GM23338 (cell line): ENCODE results near the gene B3GAT3. TPM values are rescaled to one million over a fixed set of nuclear protein-coding genes. Genes with fewer than 3 reads are reported as not detected.
"Not testable (repeated sequence)": the region's sequence is repeated elsewhere in the genome, so short reads cannot be mapped to it uniquely, and the experiment has no call there.

Experiments
- ATAC-seq: fragments of 200-7000 bp; cut with Tn5 transposase; 3 replicates; pipeline ENCODE4 v1.9.1; 2020
- DNase-seq: peaks from one replicate; pipeline ENCODE4 v3.0.0-alpha.2; 2015; ENCODE audit warnings: low spot score
- H2AFZ ChIP-seq: fragments of 200-600 bp; sonication (generic); 2 replicates; pipeline ENCODE4 v1.8.0; 2016; ENCODE audit warnings: antibody characterized with exemption, mild to moderate bottlenecking, moderate library complexity
- H3F3A ChIP-seq: fragments of 200-600 bp; sonication (generic); replicated peaks from 2 replicates; pipeline ENCODE4 v1.8.0; 2017; ENCODE audit warnings: antibody characterized with exemption, mixed run types, low read depth
- H3K27ac ChIP-seq: fragments of 200-600 bp; sonication (generic); 2 replicates; pipeline ENCODE4 v1.6.1; 2016; ENCODE audit warnings: low read depth
- H3K27me3 ChIP-seq: fragments of 200-600 bp; sonication (generic); 2 replicates; pipeline ENCODE4 v1.8.0; 2016; ENCODE audit warnings: mild to moderate bottlenecking, mixed run types, moderate library complexity; ENCODE audit not compliant: insufficient read depth
- H3K36me3 ChIP-seq: fragments of 200-600 bp; sonication (generic); 2 replicates; pipeline ENCODE4 v1.8.0; 2016; ENCODE audit warnings: mild to moderate bottlenecking; ENCODE audit not compliant: insufficient read depth
- H3K4me1 ChIP-seq: fragments of 200-600 bp; sonication (generic); 2 replicates; pipeline ENCODE4 v1.8.0; 2016; ENCODE audit warnings: mild to moderate bottlenecking, moderate library complexity; ENCODE audit not compliant: insufficient read depth
- H3K4me2 ChIP-seq: fragments of 200-600 bp; sonication (generic); 2 replicates; pipeline ENCODE4 v1.7.1; 2017; ENCODE audit warnings: mixed run types
- H3K4me3 ChIP-seq: fragments of 200-600 bp; sonication (generic); 2 replicates; pipeline ENCODE4 v1.6.1; 2016; ENCODE audit warnings: mixed run types
- H3K79me2 ChIP-seq: fragments of 200-600 bp; sonication (generic); replicated peaks from 2 replicates; pipeline ENCODE4 v1.8.0; 2017; ENCODE audit warnings: mild to moderate bottlenecking; ENCODE audit not compliant: insufficient read depth
- H3K9me2 ChIP-seq: fragments of 200-600 bp; sonication (generic); 2 replicates; pipeline ENCODE4 v1.8.0; 2017; ENCODE audit not compliant: insufficient read depth
- H4K20me1 ChIP-seq: fragments of 200-600 bp; sonication (generic); replicated peaks from 2 replicates; pipeline ENCODE4 v1.8.0; 2017; ENCODE audit warnings: mild to moderate bottlenecking; ENCODE audit not compliant: insufficient read depth
- H3K27ac Mint-ChIP-seq: 2 replicates; pipeline ENCODE4 v1.8.0; 2020; ENCODE audit warnings: inconsistent platforms, mild to moderate bottlenecking, moderate library complexity, mixed read lengths
- H3K27me3 Mint-ChIP-seq: 3 replicates; pipeline ENCODE4 v1.8.0; 2022; ENCODE audit warnings: low read depth, mild to moderate bottlenecking, moderate library complexity, mixed read lengths, inconsistent platforms; ENCODE audit not compliant: insufficient read depth, poor library complexity
- H3K36me3 Mint-ChIP-seq: 3 replicates; pipeline ENCODE4 v1.8.0; 2021; ENCODE audit warnings: low read depth, mild to moderate bottlenecking, inconsistent platforms, moderate library complexity, mixed read lengths
- H3K4me1 Mint-ChIP-seq: 3 replicates; pipeline ENCODE4 v1.8.0; 2020; ENCODE audit warnings: mild to moderate bottlenecking, inconsistent platforms, mixed read lengths
- H3K4me3 Mint-ChIP-seq: 3 replicates; pipeline ENCODE4 v1.8.0; 2021; ENCODE audit warnings: moderate library complexity, mild to moderate bottlenecking, inconsistent platforms, mixed read lengths
- H3K9me3 Mint-ChIP-seq: 3 replicates; pipeline ENCODE4 v1.8.0; 2020; ENCODE audit warnings: moderate library complexity, mild to moderate bottlenecking, inconsistent platforms, mixed read lengths
- JUNB ChIP-seq: IDR thresholded peaks from one replicate; pipeline ENCODE4 v1.6.1; 2016; ENCODE audit warnings: antibody characterized with exemption; ENCODE audit not compliant: unreplicated experiment
- NANOG ChIP-seq: IDR thresholded peaks from 2 replicates; pipeline ENCODE4 v1.6.1; 2016; ENCODE audit warnings: antibody characterized with exemption, borderline replicate concordance
- POLR2AphosphoS5 ChIP-seq: IDR thresholded peaks from 2 replicates; pipeline ENCODE4 v1.6.1; 2016; ENCODE audit warnings: antibody characterized with exemption, low read depth
- STAT1 ChIP-seq: IDR thresholded peaks from one replicate; pipeline ENCODE4 v1.6.1; 2016; ENCODE audit warnings: antibody characterized with exemption; ENCODE audit not compliant: unreplicated experiment
- ZNF331 ChIP-seq: fragments of 250-450 bp; sonication (Bioruptor Pico); IDR thresholded peaks from 2 replicates; pipeline ENCODE4 v1.5.0; 2020; ENCODE audit warnings: low read depth, mild to moderate bottlenecking, moderate library complexity
- polyA plus RNA-seq: library from polyadenylated mRNA; unstranded; fragments of >200 nt; fragmentation: Nextera tagmentation; extraction: Ambion mirVana; gene quantifications from 2 replicates; pipeline ENCODE4 v1.2.1, GENCODE V29; 2016
- total RNA-seq: library from RNA; depleted of rRNA; stranded (reverse); fragments of >200 nt; shearing (Covaris generic); gene quantifications from 2 replicates; pipeline ENCODE4 v1.2.3, GENCODE V29; 2014
- TF ChIP-seq, protein P1 (sequence below), 2 experiments: fragments of 200-600 bp in 1 of 2; sonication (generic) in 1 of 2; conservative IDR thresholded peaks; 2 replicates each; pipeline versions ENCODE4 v1.5.1 to v1.6.1; 2016 to 2017; ENCODE audit warnings: antibody characterized with exemption in 2 of 2, low read depth in 2 of 2, mild to moderate bottlenecking in 2 of 2, moderate library complexity in 1 of 2
- TF ChIP-seq, protein P2 (sequence below): fragments of 250-450 bp; sonication (Bioruptor Pico); IDR thresholded peaks from 2 replicates; pipeline ENCODE4 v1.5.0; 2020; ENCODE audit warnings: mild to moderate bottlenecking, moderate library complexity
- TF ChIP-seq, protein P3 (sequence below): IDR thresholded peaks from 2 replicates; pipeline ENCODE4 v1.6.1; 2016; ENCODE audit warnings: antibody characterized with exemption

The B3GAT3 gene
- total and polyA plus RNA-seq, 2 experiments from 2014 or later: 16.4 to 18.4 TPM

GRCh38 chr11:62650283-62650682 is 28.5 kb upstream of the B3GAT3 start:
- DNase-seq, H3K4me2 ChIP-seq, H3K4me3 ChIP-seq, H3K9me3 Mint-ChIP-seq, H3K27me3 ChIP-seq, H3K4me3 Mint-ChIP-seq, H3K27ac Mint-ChIP-seq, H2AFZ ChIP-seq, ATAC-seq, H3K27ac ChIP-seq, H4K20me1 ChIP-seq, H3K36me3 ChIP-seq, H3K9me2 ChIP-seq, H3K4me1 ChIP-seq: not testable (repeated sequence)
- H3F3A ChIP-seq: peaks cover 10% of the 10 kb centered on the region; the same call in 1 of the 2 replicates
- TF ChIP-seq, protein P1, sequence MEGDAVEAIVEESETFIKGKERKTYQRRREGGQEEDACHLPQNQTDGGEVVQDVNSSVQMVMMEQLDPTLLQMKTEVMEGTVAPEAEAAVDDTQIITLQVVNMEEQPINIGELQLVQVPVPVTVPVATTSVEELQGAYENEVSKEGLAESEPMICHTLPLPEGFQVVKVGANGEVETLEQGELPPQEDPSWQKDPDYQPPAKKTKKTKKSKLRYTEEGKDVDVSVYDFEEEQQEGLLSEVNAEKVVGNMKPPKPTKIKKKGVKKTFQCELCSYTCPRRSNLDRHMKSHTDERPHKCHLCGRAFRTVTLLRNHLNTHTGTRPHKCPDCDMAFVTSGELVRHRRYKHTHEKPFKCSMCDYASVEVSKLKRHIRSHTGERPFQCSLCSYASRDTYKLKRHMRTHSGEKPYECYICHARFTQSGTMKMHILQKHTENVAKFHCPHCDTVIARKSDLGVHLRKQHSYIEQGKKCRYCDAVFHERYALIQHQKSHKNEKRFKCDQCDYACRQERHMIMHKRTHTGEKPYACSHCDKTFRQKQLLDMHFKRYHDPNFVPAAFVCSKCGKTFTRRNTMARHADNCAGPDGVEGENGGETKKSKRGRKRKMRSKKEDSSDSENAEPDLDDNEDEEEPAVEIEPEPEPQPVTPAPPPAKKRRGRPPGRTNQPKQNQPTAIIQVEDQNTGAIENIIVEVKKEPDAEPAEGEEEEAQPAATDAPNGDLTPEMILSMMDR (conservative IDR thresholded peaks at IDR 0.05; ENCODE audit: low read depth in 2 of 2): peak in 1 of 2 experiments; percentile 12; a peak in 1 of 4 replicates
- Mint-ChIP-seq H3K4me1 (peaks cover 18% of the 10 kb centered on the region), H3K36me3 (peaks cover 21% of the 10 kb centered on the region), H3K27me3 (peaks cover 18% of the 10 kb centered on the region)
- peaks cover 33% of the 10 kb centered on the region for H3K79me2 ChIP-seq

DNA sequence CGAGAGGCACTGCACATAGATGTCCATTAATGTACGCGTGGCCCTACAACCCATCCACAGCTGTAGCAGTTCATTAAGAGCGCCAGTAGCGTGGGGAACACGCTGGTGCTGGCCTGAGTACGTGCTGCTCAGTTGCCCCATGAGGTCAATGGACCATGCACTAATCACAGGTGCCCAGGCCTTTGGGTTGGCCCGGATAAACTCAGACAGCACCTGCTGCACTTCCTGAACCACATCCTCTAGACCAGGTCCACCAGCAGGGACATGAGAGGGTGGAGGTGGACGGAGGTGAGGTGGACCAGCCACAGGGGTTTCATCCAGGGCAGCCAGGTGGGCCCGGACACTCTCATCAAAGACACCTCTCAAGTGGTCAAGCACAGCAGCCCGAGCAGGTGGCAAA is 27.7 kb upstream of the B3GAT3 start:
- H3K9me2 ChIP-seq: no peaks in the 10 kb centered on the region
- no peak overlapping the region for H3K27ac ChIP-seq
- ATAC-seq (no peak), DNase-seq (no peak)
- peaks cover 6% of the 10 kb centered on the region; the same call in 1 of the 2 replicates for H3K36me3 ChIP-seq
- H3K27ac Mint-ChIP-seq: no peak overlapping the region
- no peaks in the 10 kb centered on the region for H3K27me3 ChIP-seq
- no peak overlapping the region for H3K4me2 ChIP-seq
- H3F3A ChIP-seq: peaks cover 13% of the 10 kb centered on the region; the same call in 1 of the 2 replicates
- peaks cover 40% of the 10 kb centered on the region for H3K79me2 ChIP-seq
- H3K4me3 Mint-ChIP-seq: no peak overlapping the region
- H4K20me1 ChIP-seq: peaks cover 7% of the 10 kb centered on the region
- peaks cover 2% of the 10 kb centered on the region; the same call in 1 of the 3 replicates for H3K9me3 Mint-ChIP-seq
- peaks cover 21% of the 10 kb centered on the region for H3K4me1 Mint-ChIP-seq
- H3K27me3 Mint-ChIP-seq: peaks cover 16% of the 10 kb centered on the region
- H3K4me1 ChIP-seq: peaks cover 9% of the 10 kb centered on the region; the same call in 1 of the 2 replicates
- H3K36me3 Mint-ChIP-seq: peaks cover 25% of the 10 kb centered on the region
- H2AFZ ChIP-seq: no peak overlapping the region
- H3K4me3 ChIP-seq: no peak overlapping the region
- no peak for TF ChIP-seq POLR2AphosphoS5
- TF ChIP-seq ZNF331 (CRISPR knock-in tag): no peak
- TF ChIP-seq, protein P2, sequence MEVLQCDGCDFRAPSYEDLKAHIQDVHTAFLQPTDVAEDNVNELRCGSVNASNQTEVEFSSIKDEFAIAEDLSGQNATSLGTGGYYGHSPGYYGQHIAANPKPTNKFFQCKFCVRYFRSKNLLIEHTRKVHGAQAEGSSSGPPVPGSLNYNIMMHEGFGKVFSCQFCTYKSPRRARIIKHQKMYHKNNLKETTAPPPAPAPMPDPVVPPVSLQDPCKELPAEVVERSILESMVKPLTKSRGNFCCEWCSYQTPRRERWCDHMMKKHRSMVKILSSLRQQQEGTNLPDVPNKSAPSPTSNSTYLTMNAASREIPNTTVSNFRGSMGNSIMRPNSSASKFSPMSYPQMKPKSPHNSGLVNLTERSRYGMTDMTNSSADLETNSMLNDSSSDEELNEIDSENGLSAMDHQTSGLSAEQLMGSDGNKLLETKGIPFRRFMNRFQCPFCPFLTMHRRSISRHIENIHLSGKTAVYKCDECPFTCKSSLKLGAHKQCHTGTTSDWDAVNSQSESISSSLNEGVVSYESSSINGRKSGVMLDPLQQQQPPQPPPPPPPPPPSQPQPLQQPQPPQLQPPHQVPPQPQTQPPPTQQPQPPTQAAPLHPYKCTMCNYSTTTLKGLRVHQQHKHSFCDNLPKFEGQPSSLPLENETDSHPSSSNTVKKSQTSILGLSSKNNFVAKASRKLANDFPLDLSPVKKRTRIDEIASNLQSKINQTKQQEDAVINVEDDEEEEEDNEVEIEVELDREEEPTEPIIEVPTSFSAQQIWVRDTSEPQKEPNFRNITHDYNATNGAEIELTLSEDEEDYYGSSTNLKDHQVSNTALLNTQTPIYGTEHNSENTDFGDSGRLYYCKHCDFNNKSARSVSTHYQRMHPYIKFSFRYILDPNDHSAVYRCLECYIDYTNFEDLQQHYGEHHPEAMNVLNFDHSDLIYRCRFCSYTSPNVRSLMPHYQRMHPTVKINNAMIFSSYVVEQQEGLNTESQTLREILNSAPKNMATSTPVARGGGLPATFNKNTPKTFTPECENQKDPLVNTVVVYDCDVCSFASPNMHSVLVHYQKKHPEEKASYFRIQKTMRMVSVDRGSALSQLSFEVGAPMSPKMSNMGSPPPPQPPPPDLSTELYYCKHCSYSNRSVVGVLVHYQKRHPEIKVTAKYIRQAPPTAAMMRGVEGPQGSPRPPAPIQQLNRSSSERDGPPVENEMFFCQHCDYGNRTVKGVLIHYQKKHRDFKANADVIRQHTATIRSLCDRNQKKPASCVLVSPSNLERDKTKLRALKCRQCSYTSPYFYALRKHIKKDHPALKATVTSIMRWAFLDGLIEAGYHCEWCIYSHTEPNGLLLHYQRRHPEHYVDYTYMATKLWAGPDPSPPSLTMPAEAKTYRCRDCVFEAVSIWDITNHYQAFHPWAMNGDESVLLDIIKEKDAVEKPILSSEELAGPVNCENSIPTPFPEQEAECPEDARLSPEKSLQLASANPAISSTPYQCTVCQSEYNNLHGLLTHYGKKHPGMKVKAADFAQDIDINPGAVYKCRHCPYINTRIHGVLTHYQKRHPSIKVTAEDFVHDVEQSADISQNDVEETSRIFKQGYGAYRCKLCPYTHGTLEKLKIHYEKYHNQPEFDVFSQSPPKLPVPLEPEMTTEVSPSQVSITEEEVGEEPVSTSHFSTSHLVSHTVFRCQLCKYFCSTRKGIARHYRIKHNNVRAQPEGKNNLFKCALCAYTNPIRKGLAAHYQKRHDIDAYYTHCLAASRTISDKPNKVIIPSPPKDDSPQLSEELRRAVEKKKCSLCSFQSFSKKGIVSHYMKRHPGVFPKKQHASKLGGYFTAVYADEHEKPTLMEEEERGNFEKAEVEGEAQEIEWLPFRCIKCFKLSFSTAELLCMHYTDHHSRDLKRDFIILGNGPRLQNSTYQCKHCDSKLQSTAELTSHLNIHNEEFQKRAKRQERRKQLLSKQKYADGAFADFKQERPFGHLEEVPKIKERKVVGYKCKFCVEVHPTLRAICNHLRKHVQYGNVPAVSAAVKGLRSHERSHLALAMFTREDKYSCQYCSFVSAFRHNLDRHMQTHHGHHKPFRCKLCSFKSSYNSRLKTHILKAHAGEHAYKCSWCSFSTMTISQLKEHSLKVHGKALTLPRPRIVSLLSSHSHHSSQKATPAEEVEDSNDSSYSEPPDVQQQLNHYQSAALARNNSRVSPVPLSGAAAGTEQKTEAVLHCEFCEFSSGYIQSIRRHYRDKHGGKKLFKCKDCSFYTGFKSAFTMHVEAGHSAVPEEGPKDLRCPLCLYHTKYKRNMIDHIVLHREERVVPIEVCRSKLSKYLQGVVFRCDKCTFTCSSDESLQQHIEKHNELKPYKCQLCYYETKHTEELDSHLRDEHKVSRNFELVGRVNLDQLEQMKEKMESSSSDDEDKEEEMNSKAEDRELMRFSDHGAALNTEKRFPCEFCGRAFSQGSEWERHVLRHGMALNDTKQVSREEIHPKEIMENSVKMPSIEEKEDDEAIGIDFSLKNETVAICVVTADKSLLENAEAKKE: no peak
- TF ChIP-seq, protein P1 (conservative IDR thresholded peaks at IDR 0.05; ENCODE audit: low read depth in 2 of 2): no peak
- TF ChIP-seq NANOG: no peak
- TF ChIP-seq JUNB: no peak
- TF ChIP-seq, protein P3, sequence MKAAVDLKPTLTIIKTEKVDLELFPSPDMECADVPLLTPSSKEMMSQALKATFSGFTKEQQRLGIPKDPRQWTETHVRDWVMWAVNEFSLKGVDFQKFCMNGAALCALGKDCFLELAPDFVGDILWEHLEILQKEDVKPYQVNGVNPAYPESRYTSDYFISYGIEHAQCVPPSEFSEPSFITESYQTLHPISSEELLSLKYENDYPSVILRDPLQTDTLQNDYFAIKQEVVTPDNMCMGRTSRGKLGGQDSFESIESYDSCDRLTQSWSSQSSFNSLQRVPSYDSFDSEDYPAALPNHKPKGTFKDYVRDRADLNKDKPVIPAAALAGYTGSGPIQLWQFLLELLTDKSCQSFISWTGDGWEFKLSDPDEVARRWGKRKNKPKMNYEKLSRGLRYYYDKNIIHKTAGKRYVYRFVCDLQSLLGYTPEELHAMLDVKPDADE: no peak
- TF ChIP-seq STAT1: no peak
